Hypothalamus (tissue), 51 donors: Measurements from ENCODE around the gene WDR19.
"Not testable (repeated sequence)": the region's sequence is repeated elsewhere in the genome, so short reads cannot be mapped to it uniquely, and the experiment has no call there.

ENCODE experiments used
- DNase-seq, 51 donors: peaks; one replicate each; lab custom pipeline; 2025; lab: John Stamatoyannopoulos, UW

Gene WDR19

GRCh38 chr4:39181905-39182638 lies at the start of gene WDR19:
TSS of gene WDR19 (plus strand) at chr4:39182529. CDS start at chr4:39182558, 29 bp downstream.
- peak; percentile 71 to 100 (median 98) for DNase-seq

GRCh38 chr4:39133623-39134022 lies 48.7 kb upstream of the WDR19 start:
- no peak for DNase-seq

GRCh38 chr4:39134683-39135306 lies 47.5 kb upstream of the WDR19 start:
- DNase-seq = peak in 1 of 51 donors; percentile 5

GRCh38 chr4:39138227-39138626 lies 44.1 kb upstream of the WDR19 start:
- not testable (repeated sequence) for DNase-seq

GRCh38 chr4:39146211-39146610 lies 36.1 kb upstream of the WDR19 start:
- DNase-seq = no peak

- DNase-seq = no peak
These were observed 28.3 kb upstream of the WDR19 start for GRCh38 chr4:39154009-39154408.

- no peak for DNase-seq
These were observed 24.8 kb upstream of the WDR19 start for GRCh38 chr4:39157520-39157919.

GRCh38 chr4:39166177-39166576 lies 16.2 kb upstream of the WDR19 start:
- DNase-seq = no peak

- DNase-seq = no peak
These were observed 15.7 kb upstream of the WDR19 start for GRCh38 chr4:39166669-39167068.

GRCh38 chr4:39169426-39169825 lies 12.9 kb upstream of the WDR19 start:
- DNase-seq = no peak

GRCh38 chr4:39170301-39170700 lies 12.0 kb upstream of the WDR19 start:
- DNase-seq = no peak

- no peak for DNase-seq
These were observed 3.6 kb upstream of the WDR19 start for GRCh38 chr4:39178706-39179105.

- DNase-seq = no peak
These were observed 2.6 kb upstream of the WDR19 start for GRCh38 chr4:39179681-39180080.

GRCh38 chr4:39180629-39181028 lies 1.7 kb upstream of the WDR19 start:
- not testable (repeated sequence) for DNase-seq

GRCh38 chr4:39181520-39181904 lies 817 bp upstream of the WDR19 start:
- peak in 1 of 51 donors; percentile 2 for DNase-seq

GRCh38 chr4:39201963-39202362 lies 19.6 kb downstream of the WDR19 start:
- DNase-seq = no peak

- DNase-seq = no peak
These were observed 22.2 kb downstream of the WDR19 start for GRCh38 chr4:39204543-39204942.

GRCh38 chr4:39205000-39205399 lies 22.7 kb downstream of the WDR19 start:
- no peak for DNase-seq

- no peak for DNase-seq
These were observed 23.1 kb downstream of the WDR19 start for GRCh38 chr4:39205476-39205875.

GRCh38 chr4:39227906-39228305 lies 45.6 kb downstream of the WDR19 start:
- no peak for DNase-seq

GRCh38 chr4:39228377-39228776 lies 46.0 kb downstream of the WDR19 start:
- DNase-seq = no peak

- no peak for DNase-seq
These were observed 48.1 kb downstream of the WDR19 start for GRCh38 chr4:39230462-39230861.
